ENCODE data around the gene NHEJ1.

Gene NHEJ1

GRCh38 chr2:219131327-219131726 is 29.3 kb downstream of the NHEJ1 start:
- Histone ChIP-seq H3K27me3 (ENCODE audit: insufficient read depth, low read depth, severe bottlenecking) (no peaks in the 10 kb centered on the region), H3K36me3 (no peaks in the 10 kb centered on the region; the same call in 1 of the 2 replicates), H3K27ac (no peak overlapping the region), H3K4me3 (ENCODE audit: low read depth, low read length) (no peak overlapping the region), H3K9me3 (ENCODE audit: severe bottlenecking) (no peaks in the 10 kb centered on the region)
- no peak for DNase-seq
- no peak for TF ChIP-seq CTCF (IDR thresholded peaks at IDR 0.05; ENCODE audit: low read depth, low read length)

- no peak for DNase-seq
- Histone ChIP-seq H3K27ac (no peak overlapping the region), H3K4me3 (ENCODE audit: low read depth, low read length) (no peak overlapping the region), H3K9me3 (ENCODE audit: severe bottlenecking) (no peaks in the 10 kb centered on the region), H3K27me3 (ENCODE audit: insufficient read depth, low read depth, severe bottlenecking) (no peaks in the 10 kb centered on the region), H3K36me3 (no peaks in the 10 kb centered on the region; the same call in 1 of the 2 replicates)
- no peak for TF ChIP-seq CTCF (IDR thresholded peaks at IDR 0.05; ENCODE audit: low read depth, low read length)
Measured at GRCh38 chr2:219129589-219129988, 31.0 kb downstream of the NHEJ1 start.

GRCh38 chr2:219128396-219128795 is 32.2 kb downstream of the NHEJ1 start:
- TF ChIP-seq CTCF (IDR thresholded peaks at IDR 0.05; ENCODE audit: low read depth, low read length) = no peak
- Histone ChIP-seq H3K27me3 (ENCODE audit: insufficient read depth, low read depth, severe bottlenecking) (no peaks in the 10 kb centered on the region), H3K36me3 (no peaks in the 10 kb centered on the region; the same call in 1 of the 2 replicates), H3K4me3 (ENCODE audit: low read depth, low read length) (no peak overlapping the region), H3K9me3 (ENCODE audit: severe bottlenecking) (no peaks in the 10 kb centered on the region), H3K27ac (no peak overlapping the region)
- no peak for DNase-seq

GRCh38 chr2:219127037-219127635 is 33.5 kb downstream of the NHEJ1 start:
- H3K27ac ChIP-seq = no peak overlapping the region
- DNase-seq = no peak

GRCh38 chr2:219126555-219126954 is 34.1 kb downstream of the NHEJ1 start:
- H3K27ac ChIP-seq = no peak overlapping the region
- H3K4me3 ChIP-seq (ENCODE audit: low read depth, low read length) = no peak overlapping the region
- TF ChIP-seq CTCF (IDR thresholded peaks at IDR 0.05; ENCODE audit: low read depth, low read length) = no peak
- H3K36me3 ChIP-seq = no peaks in the 10 kb centered on the region; the same call in 1 of the 2 replicates
- H3K27me3 ChIP-seq (ENCODE audit: insufficient read depth, low read depth, severe bottlenecking) = no peaks in the 10 kb centered on the region
- H3K9me3 ChIP-seq (ENCODE audit: severe bottlenecking) = no peaks in the 10 kb centered on the region
- no peak for DNase-seq

More at GRCh38 chr2:219127037-219127635, 33.5 kb downstream of the NHEJ1 start:
- no peak for TF ChIP-seq CTCF (IDR thresholded peaks at IDR 0.05; ENCODE audit: low read depth, low read length)
- H3K9me3 ChIP-seq (ENCODE audit: severe bottlenecking) = no peaks in the 10 kb centered on the region
- H3K36me3 ChIP-seq = no peaks in the 10 kb centered on the region; the same call in 1 of the 2 replicates
- no peak overlapping the region for H3K4me3 ChIP-seq (ENCODE audit: low read depth, low read length)
- H3K27me3 ChIP-seq (ENCODE audit: insufficient read depth, low read depth, severe bottlenecking) = no peaks in the 10 kb centered on the region

- no peaks in the 10 kb centered on the region for H3K27me3 ChIP-seq (ENCODE audit: insufficient read depth, low read depth, severe bottlenecking)
- no peak overlapping the region for H3K27ac ChIP-seq
- no peak for TF ChIP-seq CTCF (IDR thresholded peaks at IDR 0.05; ENCODE audit: low read depth, low read length)
- H3K36me3 ChIP-seq = no peaks in the 10 kb centered on the region; the same call in 1 of the 2 replicates
- no peak overlapping the region for H3K4me3 ChIP-seq (ENCODE audit: low read depth, low read length)
- no peaks in the 10 kb centered on the region for H3K9me3 ChIP-seq (ENCODE audit: severe bottlenecking)
- DNase-seq = no peak
Measured at GRCh38 chr2:219125886-219126270, 34.7 kb downstream of the NHEJ1 start.
